IMR-90 (cell line): ENCODE data around the gene DOK1. TPM values are rescaled to one million over a fixed set of nuclear protein-coding genes. Genes with fewer than 3 reads are reported as not detected.

ENCODE experiments used
- ATAC-seq: fragments of 200-7000 bp; cut with Tn5 transposase; 2 replicates; pipeline ENCODE4 v1.9.1; 2020; ENCODE audit warnings: low read depth, mild to moderate bottlenecking, moderate library complexity
- BruUV-seq: library from RNA; stranded (reverse); fragments of 400-500 nt; replicated peaks from 2 replicates; lab custom pipeline; 2021; lab: Mats Ljungman, UMichigan
- CTCF ChIA-PET: fragments of 300-600 bp; formaldehyde crosslinking; extraction: SDS; loops from one replicate; lab custom pipeline; 2021; ENCODE audit warnings: antibody characterized with exemption; lab: Yijun Ruan, JAX
- POLR2A ChIA-PET: fragments of 300-600 bp; sonication (Branson Sonifier 250); formaldehyde crosslinking; loops from one replicate; lab custom pipeline; 2022; ENCODE audit warnings: antibody characterized with exemption; ENCODE audit not compliant: unreplicated experiment; lab: Charles Lee
- DNase-seq: peaks from one replicate; pipeline ENCODE4 v3.0.0; 2013
- H2AFZ ChIP-seq: replicated peaks from 2 replicates; pipeline ENCODE3; 2013; ENCODE audit warnings: low read length, mild to moderate bottlenecking; ENCODE audit not compliant: poor library complexity
- H2AK5ac ChIP-seq: 2 replicates; pipeline ENCODE4 v1.6.1; 2013; ENCODE audit warnings: low read depth, low read length, inconsistent platforms
- H2AK9ac ChIP-seq: replicated peaks from 2 replicates; pipeline ENCODE3; 2013; ENCODE audit warnings: mild to moderate bottlenecking, low read depth, low read length, moderate library complexity; ENCODE audit not compliant: poor library complexity
- H2BK120ac ChIP-seq: 2 replicates; pipeline ENCODE4 v1.6.1; 2013; ENCODE audit warnings: low read depth, low read length, inconsistent platforms
- H2BK15ac ChIP-seq: 3 replicates; pipeline ENCODE4 v1.6.1; 2013; ENCODE audit warnings: low read depth, low read length, inconsistent platforms
- H2BK20ac ChIP-seq: 2 replicates; pipeline ENCODE4 v1.6.1; 2013; ENCODE audit warnings: low read depth, mild to moderate bottlenecking, inconsistent platforms, low read length, moderate library complexity
- H2BK5ac ChIP-seq: 2 replicates; pipeline ENCODE4 v1.6.1; 2013; ENCODE audit warnings: mild to moderate bottlenecking, low read depth, low read length, inconsistent platforms; ENCODE audit not compliant: poor library complexity, severe bottlenecking
- H3K14ac ChIP-seq: replicated peaks from 2 replicates; pipeline ENCODE4 v1.6.1; 2013; ENCODE audit warnings: low read depth, low read length, inconsistent platforms
- H3K18ac ChIP-seq: 2 replicates; pipeline ENCODE4 v1.6.1; 2013; ENCODE audit warnings: low read depth, low read length, control low read depth
- H3K23ac ChIP-seq: 2 replicates; pipeline ENCODE4 v1.6.1; 2013; ENCODE audit warnings: low read depth, low read length, inconsistent platforms
- H3K27ac ChIP-seq: 2 replicates; pipeline ENCODE4 v1.5.1; 2013; ENCODE audit warnings: mild to moderate bottlenecking, control low read depth, low read length; ENCODE audit not compliant: insufficient read depth
- H3K27me3 ChIP-seq: 2 replicates; pipeline ENCODE4 v1.6.1; 2013; ENCODE audit warnings: low read length; ENCODE audit not compliant: control insufficient read depth, insufficient read depth
- H3K36me3 ChIP-seq: 2 replicates; pipeline ENCODE4 v1.6.1; 2013; ENCODE audit warnings: low read length, mixed read lengths; ENCODE audit not compliant: control insufficient read depth, insufficient read depth
- H3K4ac ChIP-seq: 2 replicates; pipeline ENCODE4 v1.6.1; 2013; ENCODE audit warnings: low read depth, low read length, inconsistent platforms
- H3K4me1 ChIP-seq: 2 replicates; pipeline ENCODE4 v1.6.1; 2013; ENCODE audit warnings: low read length, mixed read lengths; ENCODE audit not compliant: control insufficient read depth, insufficient read depth
- H3K4me2 ChIP-seq: 2 replicates; pipeline ENCODE4 v1.6.1; 2013; ENCODE audit warnings: low read depth, mild to moderate bottlenecking, control low read depth, low read length, moderate library complexity
- H3K4me3 ChIP-seq: 2 replicates; pipeline ENCODE4 v1.5.1; 2013; ENCODE audit warnings: low read depth, mild to moderate bottlenecking, control low read depth, low read length, moderate library complexity; ENCODE audit not compliant: insufficient read depth
- H3K56ac ChIP-seq: 2 replicates; pipeline ENCODE4 v1.6.1; 2013; ENCODE audit warnings: low read length, inconsistent platforms; ENCODE audit not compliant: insufficient read depth; ENCODE audit errors: extremely low read depth
- H3K79me1 ChIP-seq, 2 experiments: 2 replicates each; pipeline ENCODE4 v1.6.1; 2013; ENCODE audit warnings: low read length in 2 of 2, inconsistent platforms in 1 of 2, low read depth in 1 of 2
- H3K9ac ChIP-seq: 2 replicates; pipeline ENCODE4 v1.6.1; 2013; ENCODE audit warnings: low read depth, low read length, control low read depth
- H3K9me1 ChIP-seq: 2 replicates; pipeline ENCODE4 v1.6.1; 2013; ENCODE audit warnings: low read length, inconsistent platforms; ENCODE audit not compliant: insufficient read depth
- H3K9me3 ChIP-seq: 2 replicates; pipeline ENCODE4 v1.6.1; 2013; ENCODE audit warnings: low read length; ENCODE audit not compliant: control insufficient read depth, insufficient read depth
- H4K20me1 ChIP-seq: 2 replicates; pipeline ENCODE4 v1.6.1; 2013; ENCODE audit warnings: low read length, inconsistent platforms; ENCODE audit not compliant: insufficient read depth
- H4K5ac ChIP-seq: 2 replicates; pipeline ENCODE4 v1.6.1; 2013; ENCODE audit warnings: mild to moderate bottlenecking, low read depth, low read length, control low read depth
- H4K8ac ChIP-seq, 2 experiments: 2 replicates each; pipeline ENCODE4 v1.6.1; 2013; ENCODE audit warnings: low read depth in 2 of 2, low read length in 2 of 2, control low read depth in 1 of 2, inconsistent platforms in 1 of 2
- H4K91ac ChIP-seq: 2 replicates; pipeline ENCODE4 v1.6.1; 2013; ENCODE audit warnings: low read depth, low read length, inconsistent platforms; ENCODE audit not compliant: insufficient read depth
- BHLHE40 ChIP-seq: fragments of 150-350 bp; IDR thresholded peaks from 2 replicates; pipeline ENCODE4 v1.6.1; 2016; ENCODE audit warnings: mild to moderate bottlenecking, low read depth, low read length
- CEBPB ChIP-seq: IDR thresholded peaks from 2 replicates; pipeline ENCODE4 v1.6.1; 2012; ENCODE audit warnings: low read depth, low read length, improper control_type of control experiment
- CTCF ChIP-seq: conservative IDR thresholded peaks from 2 replicates; pipeline ENCODE4 v1.5.1; 2012; ENCODE audit warnings: mild to moderate bottlenecking, low read depth, low read length, improper control_type of control experiment
- ELK1 ChIP-seq: fragments of 150-350 bp; IDR thresholded peaks from 2 replicates; pipeline ENCODE4 v1.6.1; 2016; ENCODE audit warnings: low read depth, mild to moderate bottlenecking, low read length, moderate library complexity, borderline replicate concordance
- MAFK ChIP-seq: IDR thresholded peaks from 2 replicates; pipeline ENCODE4 v1.6.1; 2012; ENCODE audit warnings: low read depth, low read length, improper control_type of control experiment
- MAZ ChIP-seq: IDR thresholded peaks from 2 replicates; pipeline ENCODE4 v1.6.1; 2012; ENCODE audit warnings: low read depth, mild to moderate bottlenecking, low read length, improper control_type of control experiment, moderate library complexity, borderline replicate concordance
- MXI1 ChIP-seq: IDR thresholded peaks from 2 replicates; pipeline ENCODE4 v1.6.1; 2012; ENCODE audit warnings: low read depth, mild to moderate bottlenecking, low read length, moderate library complexity, borderline replicate concordance
- RAD21 ChIP-seq: IDR thresholded peaks from 2 replicates; pipeline ENCODE4 v1.6.1; 2012; ENCODE audit warnings: low read length, improper control_type of control experiment
- WGBS, 2 experiments: methylation state at CpG; one replicate each; pipeline versions ENCODE4 v1.1.5 to v1.1.7; 2013; ENCODE audit warnings: missing lambda C conversion rate in 2 of 2; ENCODE audit not compliant: insufficient read length in 1 of 2; ENCODE audit errors: extremely low coverage in 2 of 2; 5-methylcytosine and 5-hydroxymethylcytosine counted together
- dilution Hi-C: fragments of 300-500 bp; cut with HindIII; formaldehyde crosslinking; loops from one replicate; pipeline ENCODE4 v1.14.3; 2018; ENCODE audit warnings: low sequenced_read_pairs; ENCODE audit not compliant: unreplicated experiment
- in situ Hi-C: fragments of 300-500 bp; cut with MboI; formaldehyde crosslinking; loops from 3 replicates; pipeline ENCODE4 v1.14.3; 2019; ENCODE audit warnings: low sequenced_read_pairs, inconsistent platforms, mixed read lengths
- intact Hi-C: fragments of 100-400 bp; cut with micrococcal nuclease; formaldehyde crosslinking; loops from 2 replicates; pipeline ENCODE4 v1.10.0; 2022
- polyA plus RNA-seq, 3 experiments: library from polyadenylated mRNA; depleted of rRNA; stranded (reverse); fragments of >200 nt; gene quantifications; 2 replicates each; pipeline ENCODE4 v1.2.3, GENCODE V29; 2012; ENCODE audit warnings: low replicate concordance in 1 of 3
- total RNA-seq: library from RNA; depleted of rRNA; stranded (reverse); fragments of >200 nt; gene quantifications from 2 replicates; pipeline ENCODE4 v1.2.3, GENCODE V29; 2012

The DOK1 gene
- total and polyA plus RNA-seq, 2 of the 4 experiments (the other 2 are of a cell fraction): 15.4 to 17.6 TPM

DNA sequence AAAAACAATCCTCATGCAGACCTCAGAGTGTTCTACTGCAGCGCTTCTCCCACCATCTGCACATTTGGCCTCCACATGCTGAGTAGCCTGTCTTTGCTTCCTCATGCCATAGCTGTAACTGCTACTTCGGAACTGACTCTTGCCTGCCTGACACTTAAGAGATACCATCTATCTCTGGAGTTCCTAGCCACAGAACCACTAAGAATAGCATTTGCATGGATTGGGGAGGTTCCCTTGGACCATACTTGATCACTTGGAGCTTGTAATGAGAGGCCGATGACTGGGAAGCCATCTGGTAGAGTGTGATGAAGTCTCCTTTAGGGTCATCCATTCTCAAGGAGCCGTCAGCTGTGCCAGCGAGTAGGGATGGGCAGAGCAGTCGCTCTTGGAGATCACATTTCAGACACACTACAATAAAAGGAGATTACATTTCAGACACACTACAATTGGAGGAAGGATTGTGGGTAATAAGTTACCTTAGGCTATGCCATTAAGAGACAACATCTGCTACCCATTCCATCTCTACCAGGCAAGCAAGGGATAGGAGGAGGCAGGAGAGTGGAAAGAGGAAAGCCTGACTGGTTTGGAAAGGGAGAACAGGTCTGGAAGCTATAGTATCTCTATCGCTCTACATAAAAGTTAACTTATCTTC lies 21.8 kb downstream of the DOK1 start (continued):
- TF ChIP-seq BHLHE40 (no peak), CEBPB (no peak)

DNA sequence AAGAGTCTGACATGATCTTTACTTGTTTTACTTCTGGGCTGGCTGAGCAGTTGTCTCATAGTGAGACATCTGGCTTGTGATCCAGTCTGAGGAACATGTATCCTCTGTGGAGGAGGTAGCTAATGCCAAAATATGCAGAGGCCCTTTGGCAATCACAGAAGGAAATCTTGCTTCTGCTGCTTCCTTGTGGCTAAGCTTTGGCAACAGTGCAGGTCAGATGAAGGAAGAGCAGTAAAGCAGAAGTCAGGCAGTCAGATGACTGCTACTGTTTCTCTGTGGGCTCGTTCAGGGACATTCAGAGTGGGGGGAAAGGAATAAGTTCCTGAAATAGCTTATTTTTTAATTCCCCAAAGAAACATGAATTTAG lies 22.3 kb downstream of the DOK1 start:
- ChIA-PET CTCF (interaction anchor here (0.9 to 1.1 kb wide), 4 partner anchors 8 to 95 kb away, joined by 3 to 4 read pairs (median 4); partner anchors contain the start of genes CCDC142 and TTC31), POLR2A (interaction anchor here (0.6 kb wide), 1 partner anchor 64 kb away, joined by 11 read pairs; no protein-coding TSS in a partner anchor)
- peak; percentile 90 for DNase-seq
- Histone ChIP-seq H3K4me2 (peak overlapping the region; percentile 27; the same call in 1 of the 2 replicates), H2AK5ac (peak overlapping the region; percentile 82; the same call in 1 of the 2 replicates), H3K36me3 (no peaks in the 10 kb centered on the region), H3K79me1 (no peaks in the 10 kb centered on the region), H2BK5ac (peak overlapping the region; percentile 98), H3K14ac (peak overlapping the region; percentile 85), H3K9me1 (peaks cover 22% of the 10 kb centered on the region; the same call in 1 of the 2 replicates), H4K91ac (peak overlapping the region; percentile 82), H4K5ac (peak overlapping the region; percentile 27; the same call in 1 of the 2 replicates), H2BK120ac (peak overlapping the region; percentile 90), H2AFZ (peak overlapping the region; percentile 3), H3K9ac (no peak overlapping the region; the same call in 1 of the 2 replicates), H3K56ac (peak overlapping the region; percentile 55; the same call in 1 of the 2 replicates), H3K23ac (peak overlapping the region; percentile 87), H4K20me1 (no peaks in the 10 kb centered on the region), H3K27ac (peak overlapping the region; percentile 84), H3K18ac (peak overlapping the region; percentile 84; the same call in 1 of the 2 replicates), H2BK20ac (peak overlapping the region; percentile 85), H2BK15ac (peak overlapping the region; percentile 75), H3K9me3 (no peaks in the 10 kb centered on the region), H3K4me3 (no peak overlapping the region), H3K27me3 (no peaks in the 10 kb centered on the region), H4K8ac (peak overlapping the region; percentile 45 to 81; a peak in 3 of 4 replicates), H2AK9ac (no peak overlapping the region), H3K4ac (peak overlapping the region; percentile 91), H3K4me1 (peaks cover 21% of the 10 kb centered on the region)
- no CpG with 5 or more reads among the region's 1 CpG for WGBS, 2 experiments
- peak; percentile 30 for TF ChIP-seq RAD21
- no peak for TF ChIP-seq MAFK
- TF ChIP-seq MXI1: no peak
- no peak for TF ChIP-seq MAZ
- TF ChIP-seq ELK1: no peak
- peak; percentile 59 for TF ChIP-seq CEBPB
- peak; percentile 36 for TF ChIP-seq CTCF
- BruUV-seq: no TSS peak
- peak; percentile 47 for ATAC-seq
- dilution Hi-C loops: no loop called here
- intact Hi-C loops: loop anchor here (2.0 to 5.0 kb wide), 2 partner anchors 48 to 325 kb away; partner anchors contain the start of genes AUP1 and HTRA2
- in situ Hi-C loops: loop anchor here (5.0 kb wide), 1 partner anchor 95 kb away; the partner anchor contains the start of genes CCDC142 and TTC31
